Spleen (tissue), 7 donors: ENCODE measurements around the gene TDRKH.

ENCODE experiments used
- POLR2A ChIP-seq, 3 donors: fragments of 450-650 bp; IDR thresholded peaks; one replicate each; pipeline ENCODE4 v1.5.1; 2017; ENCODE audit warnings: antibody characterized with exemption in 3 of 3, mild to moderate bottlenecking in 1 of 3
- POLR2AphosphoS5 ChIP-seq, 3 donors: sonication (generic); formaldehyde crosslinking; IDR thresholded peaks; one replicate each; pipeline ENCODE4 v1.5.1; 2017; ENCODE audit warnings: antibody characterized with exemption in 3 of 3
- TF ChIP-seq, protein P1 (sequence below), 11 experiments: fragments of 200-600 bp in 7 of 11; fragments of 450-650 bp in 4 of 11; sonication (generic) in 4 of 11; IDR thresholded peaks in 8 of 11; conservative IDR thresholded peaks in 3 of 11; 1 replicate in 7 of 11; 2 replicates in 4 of 11; pipeline versions ENCODE4 v1.4.0 to v1.8.0; 2016 to 2021; ENCODE audit warnings: antibody characterized with exemption in 11 of 11, inconsistent platforms in 4 of 11, mild to moderate bottlenecking in 1 of 11
- donor health status: DM: no; HTN: no; CAD: no; lungs with moderate emphysema.
- donor health status: DM: no; HTN: no; CAD: no.
- donor health status: DM: no; HTN: no; CAD: no.

DNA sequence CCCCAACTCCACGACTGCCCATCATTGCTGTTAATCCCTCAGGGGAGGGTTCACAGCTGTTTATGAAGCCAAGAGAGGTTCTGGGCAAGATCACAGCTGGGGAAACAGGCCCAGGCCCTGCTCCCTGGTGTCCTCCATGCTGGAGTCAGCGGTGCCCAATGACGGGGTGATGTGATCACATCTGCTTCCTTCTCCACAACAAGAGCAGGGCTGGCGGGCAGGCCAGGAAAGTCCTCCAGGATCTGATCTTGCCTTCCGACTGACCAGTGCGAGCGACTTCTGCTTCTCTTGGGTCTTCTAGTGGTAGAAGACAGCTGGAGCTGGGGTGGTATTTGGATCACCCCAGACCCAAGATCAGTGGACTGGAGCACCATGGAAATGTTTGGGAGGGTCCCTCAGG lies 15.9 kb upstream of the TDRKH start:
- TF ChIP-seq, protein P1, sequence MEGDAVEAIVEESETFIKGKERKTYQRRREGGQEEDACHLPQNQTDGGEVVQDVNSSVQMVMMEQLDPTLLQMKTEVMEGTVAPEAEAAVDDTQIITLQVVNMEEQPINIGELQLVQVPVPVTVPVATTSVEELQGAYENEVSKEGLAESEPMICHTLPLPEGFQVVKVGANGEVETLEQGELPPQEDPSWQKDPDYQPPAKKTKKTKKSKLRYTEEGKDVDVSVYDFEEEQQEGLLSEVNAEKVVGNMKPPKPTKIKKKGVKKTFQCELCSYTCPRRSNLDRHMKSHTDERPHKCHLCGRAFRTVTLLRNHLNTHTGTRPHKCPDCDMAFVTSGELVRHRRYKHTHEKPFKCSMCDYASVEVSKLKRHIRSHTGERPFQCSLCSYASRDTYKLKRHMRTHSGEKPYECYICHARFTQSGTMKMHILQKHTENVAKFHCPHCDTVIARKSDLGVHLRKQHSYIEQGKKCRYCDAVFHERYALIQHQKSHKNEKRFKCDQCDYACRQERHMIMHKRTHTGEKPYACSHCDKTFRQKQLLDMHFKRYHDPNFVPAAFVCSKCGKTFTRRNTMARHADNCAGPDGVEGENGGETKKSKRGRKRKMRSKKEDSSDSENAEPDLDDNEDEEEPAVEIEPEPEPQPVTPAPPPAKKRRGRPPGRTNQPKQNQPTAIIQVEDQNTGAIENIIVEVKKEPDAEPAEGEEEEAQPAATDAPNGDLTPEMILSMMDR (IDR thresholded peaks at IDR 0.05 in 8 of 11, conservative IDR thresholded peaks at IDR 0.05 in 3 of 11): no peak
- no peak for TF ChIP-seq POLR2AphosphoS5 (IDR thresholded peaks at IDR 0.05)
- no peak for TF ChIP-seq POLR2A (IDR thresholded peaks at IDR 0.05)
